Subcutaneous abdominal adipose tissue (tissue), 5 donors: ENCODE measurements around the gene OR7C1.
"Not testable (repeated sequence)": the region's sequence is repeated elsewhere in the genome, so short reads cannot be mapped to it uniquely, and the experiment has no call there.

ENCODE experiments used
- H3K27ac ChIP-seq: one replicate; pipeline ENCODE4 v1.7.0; 2013; ENCODE audit warnings: low read depth, mild to moderate bottlenecking, inconsistent platforms, low read length, moderate library complexity
- H3K27me3 ChIP-seq, 5 donors: one replicate each; pipeline ENCODE4 v1.7.0; 2013; ENCODE audit warnings: low read length in 5 of 5, inconsistent platforms in 1 of 5; ENCODE audit not compliant: control insufficient read depth in 5 of 5, insufficient read depth in 4 of 5
- H3K36me3 ChIP-seq, 5 donors: one replicate each; pipeline ENCODE4 v1.7.0; 2013; ENCODE audit warnings: low read length in 5 of 5; ENCODE audit not compliant: control insufficient read depth in 5 of 5, insufficient read depth in 5 of 5
- H3K4me1 ChIP-seq, 5 donors: one replicate each; pipeline ENCODE4 v1.7.0; 2013; ENCODE audit warnings: low read length in 5 of 5, mild to moderate bottlenecking in 3 of 5, moderate library complexity in 1 of 5; ENCODE audit not compliant: control insufficient read depth in 5 of 5, insufficient read depth in 5 of 5
- H3K4me3 ChIP-seq, 5 donors: one replicate each; pipeline ENCODE4 v1.7.0; 2013; ENCODE audit warnings: low read length in 5 of 5, low read depth in 1 of 5
- H3K9ac ChIP-seq, 5 donors: one replicate each; pipeline ENCODE4 v1.7.0; 2013; ENCODE audit warnings: low read length in 5 of 5, mild to moderate bottlenecking in 4 of 5, moderate library complexity in 3 of 5
- H3K9me3 ChIP-seq, 5 donors: one replicate each; pipeline ENCODE4 v1.7.0; 2013; ENCODE audit warnings: low read length in 5 of 5; ENCODE audit not compliant: control insufficient read depth in 5 of 5
- donor health status: healthy.
- donor health status: healthy.
- donor health status: healthy.
- donor health status: healthy.
- donor health status: healthy.

Gene OR7C1

GRCh38 chr19:14821937-14822336 is 13.0 kb downstream of the OR7C1 start:
- H3K27ac ChIP-seq = no peak overlapping the region
- H3K36me3 ChIP-seq = no peaks in the 10 kb centered on the region
- no peak overlapping the region for H3K9ac ChIP-seq
- H3K4me1 ChIP-seq = no peaks in the 10 kb centered on the region
- H3K4me3 ChIP-seq = no peak overlapping the region
- H3K27me3 ChIP-seq = peaks cover 0 to 8% (median 3%) of the 10 kb centered on the region in 5 donors
- peaks cover 0 to 11% (median 5%) of the 10 kb centered on the region in 5 donors for H3K9me3 ChIP-seq

DNA sequence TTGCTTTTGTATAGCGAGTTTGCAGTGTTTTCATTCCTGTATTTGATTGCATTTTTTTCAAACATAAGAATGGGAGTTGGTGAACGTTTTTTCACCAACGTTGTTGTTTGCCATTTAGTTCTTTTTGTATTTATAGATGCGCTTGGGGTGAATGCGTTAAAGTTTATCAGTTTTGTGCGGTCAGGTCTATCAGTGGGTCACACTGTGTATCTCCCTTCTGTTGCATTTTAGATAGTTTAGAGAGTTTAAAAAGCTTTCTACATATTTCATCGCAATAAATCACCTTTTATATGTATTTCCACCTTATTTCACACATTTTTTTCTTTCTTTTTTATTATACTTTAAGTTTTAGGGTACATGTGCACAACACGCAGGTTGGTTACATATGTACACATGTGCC is 16.4 kb downstream of the OR7C1 start:
- peaks cover 0 to 5% (median 0%) of the 10 kb centered on the region in 5 donors for H3K27me3 ChIP-seq
- no peaks in the 10 kb centered on the region for H3K4me1 ChIP-seq
- no peak overlapping the region for H3K27ac ChIP-seq
- no peak overlapping the region for H3K9ac ChIP-seq
- no peak overlapping the region for H3K4me3 ChIP-seq
- H3K9me3 ChIP-seq = peaks cover 0 to 5% (median 0%) of the 10 kb centered on the region in 5 donors
- no peaks in the 10 kb centered on the region for H3K36me3 ChIP-seq

- peaks cover 0 to 5% (median 0%) of the 10 kb centered on the region in 5 donors for H3K27me3 ChIP-seq
- no peak overlapping the region for H3K9ac ChIP-seq
- H3K27ac ChIP-seq = no peak overlapping the region
- peaks cover 0 to 5% (median 0%) of the 10 kb centered on the region in 5 donors for H3K9me3 ChIP-seq
- H3K4me3 ChIP-seq = no peak overlapping the region
- H3K36me3 ChIP-seq = no peaks in the 10 kb centered on the region
- no peaks in the 10 kb centered on the region for H3K4me1 ChIP-seq
These were observed 17.9 kb downstream of the OR7C1 start for GRCh38 chr19:14817052-14817451.

- Histone ChIP-seq H3K4me1 (peaks cover 0 to under 1% (median 0%) of the 10 kb centered on the region in 5 donors), H3K27me3 (peaks cover 0 to 5% (median 0%) of the 10 kb centered on the region in 5 donors), H3K9me3 (peaks cover 0 to 5% (median 0%) of the 10 kb centered on the region in 5 donors), H3K36me3 (no peaks in the 10 kb centered on the region), H3K9ac (no peak overlapping the region), H3K27ac (no peak overlapping the region), H3K4me3 (no peak overlapping the region)
These were observed 19.9 kb downstream of the OR7C1 start for GRCh38 chr19:14814982-14815652.

DNA sequence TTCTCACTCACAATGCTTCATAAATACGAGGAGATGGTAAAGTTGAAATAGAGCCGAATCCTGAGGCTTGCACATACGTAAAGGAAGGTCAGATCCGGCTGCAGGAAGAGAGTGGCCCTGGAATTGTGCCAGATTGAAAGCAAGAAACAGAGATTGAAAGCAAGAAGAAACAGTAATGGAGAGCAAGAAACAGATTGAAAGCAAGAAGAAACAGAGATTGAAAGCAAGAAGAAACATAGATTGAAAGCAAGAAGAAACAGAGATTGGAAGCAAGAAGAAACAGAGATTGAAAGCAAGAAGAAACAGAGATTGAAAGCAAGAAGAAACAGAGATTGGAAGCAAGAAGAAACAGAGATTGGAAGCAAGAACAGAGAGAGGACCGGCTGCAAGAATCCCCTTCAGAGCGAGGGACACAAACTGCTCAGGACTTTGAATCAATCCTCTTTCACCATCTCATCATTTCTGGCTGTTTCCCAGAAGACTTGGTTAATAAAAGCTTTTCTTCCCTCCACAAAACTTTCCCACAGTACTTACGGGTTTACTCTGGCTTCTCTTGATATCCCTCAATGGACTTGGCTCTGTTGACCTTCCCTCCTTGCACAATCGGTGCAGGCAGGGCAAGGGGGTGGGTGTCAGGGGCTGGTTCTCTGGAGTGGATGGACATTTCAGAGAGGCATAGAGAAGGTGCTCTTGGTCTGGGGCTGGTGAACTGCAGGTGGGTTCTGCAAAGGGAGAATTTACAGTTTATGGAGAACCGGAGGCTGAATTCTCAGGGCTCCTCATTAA is 25.5 kb downstream of the OR7C1 start:
- peaks cover 0 to 11% (median 0%) of the 10 kb centered on the region in 5 donors for H3K4me1 ChIP-seq
- H3K4me3 ChIP-seq = no peak overlapping the region
- H3K36me3 ChIP-seq = no peaks in the 10 kb centered on the region
- H3K27me3 ChIP-seq = peaks cover 0 to 3% (median 0%) of the 10 kb centered on the region in 5 donors
- no peak overlapping the region for H3K27ac ChIP-seq
- H3K9ac ChIP-seq = no peak overlapping the region
- no peaks in the 10 kb centered on the region for H3K9me3 ChIP-seq

DNA sequence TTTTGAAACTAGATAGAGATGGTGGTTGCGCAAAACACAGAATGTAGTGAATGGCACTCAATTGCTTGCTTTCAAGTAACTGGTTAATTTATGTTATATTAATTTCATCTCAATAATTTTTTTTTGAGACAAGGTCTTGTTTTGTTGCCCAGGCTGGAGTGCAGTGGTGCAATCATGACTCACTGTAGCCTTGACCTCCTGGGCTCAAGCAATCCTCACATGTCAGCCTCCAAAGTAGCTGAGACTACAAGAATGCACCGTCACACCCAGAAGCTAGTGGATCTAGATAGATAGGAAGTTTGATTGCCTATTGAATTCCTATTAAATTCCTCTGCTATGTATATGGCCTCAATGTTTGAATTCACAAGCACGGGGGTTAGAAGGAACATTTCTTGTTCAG is 30.2 kb downstream of the OR7C1 start:
- Histone ChIP-seq H3K9ac (no peak overlapping the region), H3K27me3 (peaks cover 0 to 5% (median 0%) of the 10 kb centered on the region in 5 donors), H3K27ac (no peak overlapping the region), H3K4me3 (no peak overlapping the region), H3K9me3 (no peaks in the 10 kb centered on the region), H3K36me3 (no peaks in the 10 kb centered on the region), H3K4me1 (peaks cover 0 to 7% (median 0%) of the 10 kb centered on the region in 5 donors)

- Histone ChIP-seq H3K4me3 (no peak overlapping the region), H3K27ac (no peak overlapping the region), H3K9ac (no peak overlapping the region), H3K36me3 (no peaks in the 10 kb centered on the region), H3K9me3 (no peaks in the 10 kb centered on the region), H3K27me3 (peaks cover 0 to 5% (median 0%) of the 10 kb centered on the region in 5 donors), H3K4me1 (no peaks in the 10 kb centered on the region)
These were observed 36.2 kb downstream of the OR7C1 start for GRCh38 chr19:14798760-14799159.

DNA sequence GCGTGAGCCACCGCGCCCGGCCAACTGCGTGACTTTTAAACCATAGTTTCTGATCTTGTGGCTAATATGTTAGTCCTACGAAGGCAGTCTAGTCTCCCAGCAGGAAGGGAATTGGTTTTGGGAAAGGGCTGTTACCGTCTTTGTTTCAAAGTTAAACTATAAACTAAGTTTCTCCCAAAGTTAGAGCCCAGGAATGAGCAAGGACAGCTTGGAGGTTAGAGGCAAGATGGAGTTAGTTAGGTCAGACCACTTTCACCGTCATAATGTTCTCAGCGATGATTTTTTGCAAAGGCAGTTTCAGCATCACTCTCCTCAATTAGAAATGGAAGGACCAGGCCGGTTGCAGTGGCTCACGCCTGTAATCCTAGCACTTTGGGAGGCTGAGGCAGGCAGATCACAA is 39.0 kb downstream of the OR7C1 start:
- Histone ChIP-seq H3K27me3 (peaks cover 0 to 5% (median 0%) of the 10 kb centered on the region in 5 donors), H3K4me3 (no peak overlapping the region), H3K4me1 (no peaks in the 10 kb centered on the region), H3K9ac (no peak overlapping the region), H3K27ac (no peak overlapping the region), H3K36me3 (no peaks in the 10 kb centered on the region), H3K9me3 (no peaks in the 10 kb centered on the region)

GRCh38 chr19:14795078-14795721 is 39.8 kb downstream of the OR7C1 start:
- Histone ChIP-seq H3K27me3 (no peaks in the 10 kb centered on the region), H3K36me3 (no peaks in the 10 kb centered on the region), H3K9ac (no peak overlapping the region), H3K4me1 (no peaks in the 10 kb centered on the region), H3K4me3 (no peak overlapping the region), H3K27ac (no peak overlapping the region), H3K9me3 (no peaks in the 10 kb centered on the region)

DNA sequence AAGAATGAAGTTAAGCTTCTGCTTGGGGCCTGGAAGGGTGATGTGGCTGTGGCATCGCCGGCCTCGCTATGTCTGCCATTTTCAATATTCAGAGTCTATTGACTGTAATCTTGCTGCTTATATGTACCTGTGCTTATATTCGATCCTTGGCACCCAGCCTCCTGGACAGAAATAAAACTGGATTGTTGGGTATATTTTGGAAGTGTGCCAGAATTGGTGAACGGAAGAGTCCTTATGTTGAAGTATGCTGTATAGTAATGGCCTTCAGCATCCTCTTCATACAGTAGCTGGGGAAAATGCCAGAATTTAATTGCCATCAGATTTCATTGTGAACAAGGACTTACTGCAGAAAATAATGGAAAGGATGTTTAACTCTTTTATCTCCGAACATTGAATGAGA is 42.7 kb downstream of the OR7C1 start:
- H3K27me3 ChIP-seq, H3K4me1 ChIP-seq, H3K9ac ChIP-seq, H3K36me3 ChIP-seq, H3K9me3 ChIP-seq, H3K4me3 ChIP-seq, H3K27ac ChIP-seq: not testable (repeated sequence)
